ENCODE data around the gene CLDN7. TPM values are rescaled to one million over a fixed set of nuclear protein-coding genes. Genes with fewer than 3 reads are reported as not detected.
A peak's percentile ranks its signal among the peaks of the same experiment; 100 is the strongest.

The CLDN7 gene
- total and polyA plus RNA-seq, 2 donors from 2014 or later = 119 to 233 TPM

DNA sequence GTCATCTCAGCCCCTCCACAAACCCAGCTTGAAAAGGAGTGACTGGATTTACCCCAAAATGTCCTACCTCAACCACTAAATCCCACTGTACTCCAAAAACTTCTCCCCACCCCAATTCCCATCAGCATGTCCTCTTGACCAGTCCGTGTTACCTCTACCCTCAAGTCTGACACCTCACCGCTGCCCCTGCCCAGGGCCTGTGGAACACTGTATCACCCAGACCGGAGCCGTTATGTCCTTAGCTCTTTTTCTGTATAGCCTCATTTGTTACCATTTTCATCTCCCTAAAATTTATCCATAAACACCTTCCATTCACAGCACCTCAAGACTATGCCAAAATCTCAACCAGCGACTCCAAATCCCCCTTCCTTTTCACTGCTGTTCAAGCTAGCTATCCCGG is 25.5 kb downstream of the CLDN7 start:
- TF ChIP-seq, protein P1, sequence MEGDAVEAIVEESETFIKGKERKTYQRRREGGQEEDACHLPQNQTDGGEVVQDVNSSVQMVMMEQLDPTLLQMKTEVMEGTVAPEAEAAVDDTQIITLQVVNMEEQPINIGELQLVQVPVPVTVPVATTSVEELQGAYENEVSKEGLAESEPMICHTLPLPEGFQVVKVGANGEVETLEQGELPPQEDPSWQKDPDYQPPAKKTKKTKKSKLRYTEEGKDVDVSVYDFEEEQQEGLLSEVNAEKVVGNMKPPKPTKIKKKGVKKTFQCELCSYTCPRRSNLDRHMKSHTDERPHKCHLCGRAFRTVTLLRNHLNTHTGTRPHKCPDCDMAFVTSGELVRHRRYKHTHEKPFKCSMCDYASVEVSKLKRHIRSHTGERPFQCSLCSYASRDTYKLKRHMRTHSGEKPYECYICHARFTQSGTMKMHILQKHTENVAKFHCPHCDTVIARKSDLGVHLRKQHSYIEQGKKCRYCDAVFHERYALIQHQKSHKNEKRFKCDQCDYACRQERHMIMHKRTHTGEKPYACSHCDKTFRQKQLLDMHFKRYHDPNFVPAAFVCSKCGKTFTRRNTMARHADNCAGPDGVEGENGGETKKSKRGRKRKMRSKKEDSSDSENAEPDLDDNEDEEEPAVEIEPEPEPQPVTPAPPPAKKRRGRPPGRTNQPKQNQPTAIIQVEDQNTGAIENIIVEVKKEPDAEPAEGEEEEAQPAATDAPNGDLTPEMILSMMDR (IDR thresholded peaks at IDR 0.05; ENCODE audit: borderline replicate concordance, extremely low read depth, insufficient read depth) = no peak
- Histone ChIP-seq H3K4me1 (ENCODE audit: control insufficient read depth in 2 of 3, insufficient read depth in 2 of 3, low read depth in 1 of 3, low read length in 3 of 3) (peaks cover 10 to 40% (median 21%) of the 10 kb centered on the region in 3 donors), H3K36me3 (ENCODE audit: control insufficient read depth in 2 of 3, insufficient read depth in 3 of 3, low read length in 3 of 3) (peaks cover 7 to 26% (median 13%) of the 10 kb centered on the region in 3 donors), H3K9ac (ENCODE audit: low read length in 3 of 3) (no peak overlapping the region), H3K27ac (ENCODE audit: low read depth in 2 of 2, low read length in 2 of 2) (no peak overlapping the region), H3K27me3 (ENCODE audit: control insufficient read depth, insufficient read depth, low read length) (no peaks in the 10 kb centered on the region), H3K4me3 (ENCODE audit: low read length in 3 of 3) (peak overlapping the region in 1 of 3 donors; percentile 63), H3K9me3 (ENCODE audit: control insufficient read depth in 2 of 3, insufficient read depth in 1 of 3, low read length in 3 of 3) (no peaks in the 10 kb centered on the region)
- FAIRE-seq = no peak
- DNase-seq = no peak
- intact Hi-C loops (cut with DNase I) = no loop called here

DNA sequence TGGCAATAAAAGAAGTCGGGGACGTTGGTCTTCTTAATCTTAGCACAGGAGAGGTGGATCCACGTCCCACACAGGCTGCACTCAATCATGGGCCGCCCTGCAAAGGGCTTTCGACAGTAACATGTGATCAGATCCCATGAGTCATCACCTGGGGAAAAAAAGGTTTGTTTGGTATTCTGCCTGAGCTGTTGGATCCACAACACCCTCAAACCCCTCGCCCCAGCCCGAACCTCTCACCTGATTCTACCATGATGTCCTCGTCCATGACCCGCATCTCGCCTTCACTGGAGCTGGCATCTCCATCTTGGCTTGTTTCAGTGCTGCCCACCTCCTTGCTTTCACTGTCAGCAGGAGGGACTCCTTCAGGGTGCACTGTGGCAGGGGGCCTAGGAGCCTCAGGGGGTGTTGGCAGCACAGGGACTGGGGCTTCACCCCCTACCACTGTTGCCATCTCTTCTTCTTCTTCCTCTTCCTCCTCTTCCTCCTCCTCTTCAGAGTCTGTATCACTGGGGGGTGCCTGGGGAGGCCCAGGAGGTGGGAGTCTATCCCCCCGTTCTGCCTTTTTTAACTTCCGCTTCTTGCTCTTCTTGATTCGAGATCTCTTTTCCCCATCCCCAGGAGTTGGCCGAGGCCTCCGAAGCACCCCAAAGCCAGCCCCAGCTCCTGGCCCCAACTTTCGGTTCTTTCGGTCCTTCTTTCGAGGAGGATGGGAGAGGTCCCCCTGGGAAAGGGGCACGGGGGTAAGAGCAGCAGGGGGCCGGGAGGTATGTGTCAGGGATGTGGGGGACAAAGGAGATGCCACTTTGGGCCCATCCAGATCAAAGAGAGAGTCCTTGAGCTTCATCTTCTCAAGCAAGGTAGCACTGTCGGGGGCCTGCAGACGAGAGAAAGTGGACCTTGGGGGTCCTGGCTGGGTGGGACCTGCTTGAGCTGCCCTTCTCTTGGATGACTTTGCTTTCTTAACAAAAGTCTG is 26.3 kb downstream of the CLDN7 start:
- TF ChIP-seq, protein P1 (IDR thresholded peaks at IDR 0.05; ENCODE audit: borderline replicate concordance, extremely low read depth, insufficient read depth) = no peak
- DNase-seq (peak in 2 of 5 donors; percentile 49 to 69), FAIRE-seq (no peak)
- Histone ChIP-seq H3K4me3 (ENCODE audit: low read length in 3 of 3) (peak overlapping the region in 1 of 3 donors; percentile 95), H3K27me3 (ENCODE audit: control insufficient read depth, insufficient read depth, low read length) (no peaks in the 10 kb centered on the region), H3K4me1 (ENCODE audit: control insufficient read depth in 2 of 3, insufficient read depth in 2 of 3, low read depth in 1 of 3, low read length in 3 of 3) (peaks cover 7 to 33% (median 17%) of the 10 kb centered on the region in 3 donors), H3K9me3 (ENCODE audit: control insufficient read depth in 2 of 3, insufficient read depth in 1 of 3, low read length in 3 of 3) (no peaks in the 10 kb centered on the region), H3K9ac (ENCODE audit: low read length in 3 of 3) (no peak overlapping the region), H3K27ac (ENCODE audit: low read depth in 2 of 2, low read length in 2 of 2) (no peak overlapping the region), H3K36me3 (ENCODE audit: control insufficient read depth in 2 of 3, insufficient read depth in 3 of 3, low read length in 3 of 3) (peaks cover 7 to 24% (median 13%) of the 10 kb centered on the region in 3 donors)
- intact Hi-C loops (cut with DNase I) = no loop called here

DNA sequence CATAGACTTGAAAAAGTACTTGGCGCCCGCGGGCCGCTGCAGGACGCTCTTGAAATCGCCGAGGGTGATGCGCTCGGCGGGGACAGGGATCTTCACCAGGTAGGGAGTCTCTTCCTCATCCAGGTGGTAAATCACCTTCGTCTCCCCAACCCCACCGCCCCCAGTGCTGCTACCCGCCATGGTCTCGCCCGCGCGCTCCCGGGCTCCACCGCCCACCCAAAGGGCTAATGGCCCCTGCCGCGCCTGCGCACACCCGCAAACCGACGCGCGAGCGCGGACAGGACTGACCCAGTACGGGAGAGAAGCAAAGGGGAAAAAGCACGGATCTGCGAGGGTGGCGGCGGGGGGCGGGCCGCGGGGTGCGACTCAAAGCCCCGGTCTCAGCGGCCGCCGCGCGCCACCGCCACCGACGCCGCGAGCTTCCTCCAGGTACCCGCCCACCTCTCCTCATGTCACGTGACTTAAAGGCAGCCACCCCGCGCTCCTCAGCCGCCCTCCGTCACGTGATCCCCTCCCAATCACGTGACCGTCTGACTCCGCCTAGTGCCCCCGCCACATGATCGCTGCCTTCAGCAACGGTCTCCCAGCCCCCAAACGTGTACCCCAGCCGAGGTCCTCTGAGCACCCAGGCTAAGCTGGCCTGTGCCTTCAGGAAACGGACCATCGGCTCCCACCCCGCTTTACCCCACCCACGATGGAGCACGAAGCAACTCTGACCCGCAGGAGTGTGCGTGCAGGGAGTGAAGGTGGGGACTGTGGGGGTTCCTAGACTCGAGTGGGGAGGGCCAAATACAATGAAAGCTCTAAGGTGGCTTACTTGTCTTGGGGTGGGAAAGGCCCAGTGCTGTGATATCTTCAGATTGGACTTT is 28.0 kb downstream of the CLDN7 start, which contains the start of gene DVL2:
TSS of gene DVL2 (minus strand) at position 435 of the 869 bp plus-strand sequence. CDS start at position 180, 255 bp downstream.
- H3K4me3 ChIP-seq (ENCODE audit: low read length in 3 of 3) = peak within 1 kb of the TSS; percentile 95 to 97 (median 97)
- H3K27ac ChIP-seq (ENCODE audit: low read depth in 2 of 2, low read length in 2 of 2) = peak within 1 kb of the TSS; percentile 97 to 98
- peaks cover 3 to 23% (median 6%) of the 10 kb centered on the region in 3 donors for H3K4me1 ChIP-seq (ENCODE audit: control insufficient read depth in 2 of 3, insufficient read depth in 2 of 3, low read depth in 1 of 3, low read length in 3 of 3)
- H3K9ac ChIP-seq (ENCODE audit: low read length in 3 of 3) = peak within 1 kb of the TSS; percentile 71 to 99 (median 96)
- intact Hi-C loops (cut with DNase I) = no loop called here
- DNase-seq (peak; percentile 95 to 99 (median 97)), FAIRE-seq (no peak)
- H3K36me3 ChIP-seq (ENCODE audit: control insufficient read depth in 2 of 3, insufficient read depth in 3 of 3, low read length in 3 of 3) = peaks cover 0 to 23% (median 10%) of the 10 kb centered on the region in 3 donors
- no peaks in the 10 kb centered on the region for H3K27me3 ChIP-seq (ENCODE audit: control insufficient read depth, insufficient read depth, low read length)
- TF ChIP-seq, protein P1 (IDR thresholded peaks at IDR 0.05; ENCODE audit: borderline replicate concordance, extremely low read depth, insufficient read depth) = peak; percentile 2
- H3K9me3 ChIP-seq (ENCODE audit: control insufficient read depth in 2 of 3, insufficient read depth in 1 of 3, low read length in 3 of 3) = no peaks in the 10 kb centered on the region

Data from kidney (tissue), 14 donors.